WTC11 (cell line): ENCODE data around the gene VSIG10.

Experiments used
- MYBL2 ChIP-seq: sonication (generic); formaldehyde crosslinking; IDR thresholded peaks from 2 replicates; pipeline ENCODE4 v1.8.1; 2023; ENCODE audit warnings: mild to moderate bottlenecking, moderate library complexity, missing genetic modification reagents
- TP53 ChIP-seq: sonication (generic); formaldehyde crosslinking; IDR thresholded peaks from 2 replicates; pipeline ENCODE4 v1.8.1; 2023; ENCODE audit warnings: mild to moderate bottlenecking, missing genetic modification reagents
- TF ChIP-seq, protein P1 (sequence below): sonication (generic); formaldehyde crosslinking; IDR thresholded peaks from 2 replicates; pipeline ENCODE4 v1.8.1; 2022; ENCODE audit warnings: mild to moderate bottlenecking, missing genetic modification reagents, moderate library complexity, borderline replicate concordance
- TF ChIP-seq, protein P2 (sequence below): fragments of 200-600 bp; IDR thresholded peaks from 2 replicates; pipeline ENCODE4 v1.8.0; 2022; ENCODE audit warnings: antibody characterized with exemption

GRCh38 chr12:118015306-118015705, 88.5 kb downstream of the VSIG10 start:
- TF ChIP-seq, protein P1, sequence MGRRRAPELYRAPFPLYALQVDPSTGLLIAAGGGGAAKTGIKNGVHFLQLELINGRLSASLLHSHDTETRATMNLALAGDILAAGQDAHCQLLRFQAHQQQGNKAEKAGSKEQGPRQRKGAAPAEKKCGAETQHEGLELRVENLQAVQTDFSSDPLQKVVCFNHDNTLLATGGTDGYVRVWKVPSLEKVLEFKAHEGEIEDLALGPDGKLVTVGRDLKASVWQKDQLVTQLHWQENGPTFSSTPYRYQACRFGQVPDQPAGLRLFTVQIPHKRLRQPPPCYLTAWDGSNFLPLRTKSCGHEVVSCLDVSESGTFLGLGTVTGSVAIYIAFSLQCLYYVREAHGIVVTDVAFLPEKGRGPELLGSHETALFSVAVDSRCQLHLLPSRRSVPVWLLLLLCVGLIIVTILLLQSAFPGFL (CRISPR knock-in tag) = no peak
- TF ChIP-seq, protein P2, sequence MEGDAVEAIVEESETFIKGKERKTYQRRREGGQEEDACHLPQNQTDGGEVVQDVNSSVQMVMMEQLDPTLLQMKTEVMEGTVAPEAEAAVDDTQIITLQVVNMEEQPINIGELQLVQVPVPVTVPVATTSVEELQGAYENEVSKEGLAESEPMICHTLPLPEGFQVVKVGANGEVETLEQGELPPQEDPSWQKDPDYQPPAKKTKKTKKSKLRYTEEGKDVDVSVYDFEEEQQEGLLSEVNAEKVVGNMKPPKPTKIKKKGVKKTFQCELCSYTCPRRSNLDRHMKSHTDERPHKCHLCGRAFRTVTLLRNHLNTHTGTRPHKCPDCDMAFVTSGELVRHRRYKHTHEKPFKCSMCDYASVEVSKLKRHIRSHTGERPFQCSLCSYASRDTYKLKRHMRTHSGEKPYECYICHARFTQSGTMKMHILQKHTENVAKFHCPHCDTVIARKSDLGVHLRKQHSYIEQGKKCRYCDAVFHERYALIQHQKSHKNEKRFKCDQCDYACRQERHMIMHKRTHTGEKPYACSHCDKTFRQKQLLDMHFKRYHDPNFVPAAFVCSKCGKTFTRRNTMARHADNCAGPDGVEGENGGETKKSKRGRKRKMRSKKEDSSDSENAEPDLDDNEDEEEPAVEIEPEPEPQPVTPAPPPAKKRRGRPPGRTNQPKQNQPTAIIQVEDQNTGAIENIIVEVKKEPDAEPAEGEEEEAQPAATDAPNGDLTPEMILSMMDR = no peak
- TF ChIP-seq MYBL2 (CRISPR knock-in tag) (no peak), TP53 (CRISPR knock-in tag) (no peak)
